HG02981 (cell line): ENCODE results near the gene DCTD.

ENCODE experiments used
- ATAC-seq: cut with Tn5 transposase; IDR thresholded peaks from one replicate; pipeline ENCODE4 v1.9.1; 2021; ENCODE audit warnings: mild to moderate bottlenecking, moderate library complexity; ENCODE audit not compliant: unreplicated experiment

DCTD gene

GRCh38 chr4:182894681-182895275 is 22.4 kb downstream of the DCTD start:
- ATAC-seq: no peak

- ATAC-seq: no peak
These were observed 23.6 kb downstream of the DCTD start for GRCh38 chr4:182893474-182894080.

GRCh38 chr4:182893047-182893446 is 24.1 kb downstream of the DCTD start:
- no peak for ATAC-seq

GRCh38 chr4:182890202-182890601 is 27.0 kb downstream of the DCTD start:
- no peak for ATAC-seq

GRCh38 chr4:182888891-182889290 is 28.3 kb downstream of the DCTD start:
- no peak for ATAC-seq

- no peak for ATAC-seq
These were observed 30.4 kb downstream of the DCTD start for GRCh38 chr4:182886768-182887167.

GRCh38 chr4:182886205-182886604 is 31.0 kb downstream of the DCTD start:
- ATAC-seq: no peak

- no peak for ATAC-seq
These were observed 31.5 kb downstream of the DCTD start for GRCh38 chr4:182885738-182886077.

GRCh38 chr4:182885022-182885737 is 32.0 kb downstream of the DCTD start:
- no peak for ATAC-seq

- ATAC-seq: no peak
These were observed 33.1 kb downstream of the DCTD start for GRCh38 chr4:182884040-182884439.

- ATAC-seq: no peak
These were observed 33.8 kb downstream of the DCTD start for GRCh38 chr4:182883351-182883750.

- ATAC-seq: no peak
These were observed 35.3 kb downstream of the DCTD start for GRCh38 chr4:182881914-182882313.

GRCh38 chr4:182880387-182881356 is 36.5 kb downstream of the DCTD start:
- no peak for ATAC-seq

GRCh38 chr4:182879913-182880312 is 37.3 kb downstream of the DCTD start:
- ATAC-seq: no peak

GRCh38 chr4:182878633-182879495 is 38.3 kb downstream of the DCTD start:
- ATAC-seq: no peak

- ATAC-seq: no peak
These were observed 39.8 kb downstream of the DCTD start for GRCh38 chr4:182877326-182877883.

- ATAC-seq: no peak
These were observed 40.8 kb downstream of the DCTD start for GRCh38 chr4:182876427-182876826.

- ATAC-seq: no peak
These were observed 41.5 kb downstream of the DCTD start for GRCh38 chr4:182875453-182876405.

GRCh38 chr4:182874797-182875345 is 42.3 kb downstream of the DCTD start:
- no peak for ATAC-seq
